ENCODE results near the gene DPP10.

GRCh38 chr2:114805195-114805594 lies 362.8 kb downstream of the DPP10 start:
- TF ChIP-seq CTCF (IDR thresholded peaks at IDR 0.05; ENCODE audit: low read depth, low read length, missing input control) (no peak), YY1 (IDR thresholded peaks at IDR 0.05) (no peak), RAD21 (IDR thresholded peaks at IDR 0.05) (no peak), MAX (IDR thresholded peaks at IDR 0.05) (no peak), TAF1 (conservative IDR thresholded peaks at IDR 0.05) (no peak), ATF3 (IDR thresholded peaks at IDR 0.05) (no peak), SP1 (IDR thresholded peaks at IDR 0.05) (no peak), EGR1 (IDR thresholded peaks at IDR 0.05; ENCODE audit: low read depth in 2 of 2) (no peak), ZBTB33 (IDR thresholded peaks at IDR 0.05) (no peak), FOXA1 (IDR thresholded peaks at IDR 0.05) (no peak), JUND (IDR thresholded peaks at IDR 0.05) (no peak), REST (IDR thresholded peaks at IDR 0.05) (no peak)

Measured in liver (tissue), 3 donors.